ENCODE results near the gene FXYD6. TPM values are rescaled to one million over a fixed set of nuclear protein-coding genes. Genes with fewer than 3 reads are reported as not detected.

Gene FXYD6
- total RNA-seq, 1 experiment from 2014 or later: not detected

- no peak for DNase-seq (ENCODE audit: low spot score)
Observed at GRCh38 chr11:117887431-117888138, 11.1 kb upstream of the FXYD6 start.

- DNase-seq (ENCODE audit: low spot score): no peak
Observed at GRCh38 chr11:117885777-117886176, 9.3 kb upstream of the FXYD6 start.

GRCh38 chr11:117884994-117885393 lies 8.5 kb upstream of the FXYD6 start:
- DNase-seq (ENCODE audit: low spot score): no peak

GRCh38 chr11:117883063-117883462 lies 6.6 kb upstream of the FXYD6 start:
- DNase-seq (ENCODE audit: low spot score): no peak

- DNase-seq (ENCODE audit: low spot score): no peak
Observed at GRCh38 chr11:117882311-117882905, 6.0 kb upstream of the FXYD6 start.

GRCh38 chr11:117881217-117881616 lies 4.8 kb upstream of the FXYD6 start:
- DNase-seq (ENCODE audit: low spot score): no peak

- no peak for DNase-seq (ENCODE audit: low spot score)
Observed at GRCh38 chr11:117879516-117880480, 3.3 kb upstream of the FXYD6 start.

- no peak for DNase-seq (ENCODE audit: low spot score)
Observed at GRCh38 chr11:117878939-117879475, 2.5 kb upstream of the FXYD6 start.

GRCh38 chr11:117878314-117878938 lies 2.0 kb upstream of the FXYD6 start:
- DNase-seq (ENCODE audit: low spot score): no peak

GRCh38 chr11:117877120-117877784 lies 794 bp upstream of the FXYD6 start:
- DNase-seq (ENCODE audit: low spot score): no peak

- DNase-seq (ENCODE audit: low spot score): no peak
Observed at GRCh38 chr11:117876059-117876340, 458 bp downstream of the FXYD6 start.

- DNase-seq (ENCODE audit: low spot score): no peak
Observed at GRCh38 chr11:117875382-117876058, 938 bp downstream of the FXYD6 start.

- no peak for DNase-seq (ENCODE audit: low spot score)
Observed at GRCh38 chr11:117874910-117875381, 1.5 kb downstream of the FXYD6 start.

- no peak for DNase-seq (ENCODE audit: low spot score)
Observed at GRCh38 chr11:117874253-117874909, 2.1 kb downstream of the FXYD6 start.

GRCh38 chr11:117873828-117874125 lies 2.7 kb downstream of the FXYD6 start:
- DNase-seq (ENCODE audit: low spot score): no peak

- DNase-seq (ENCODE audit: low spot score): no peak
Observed at GRCh38 chr11:117872975-117873827, 3.3 kb downstream of the FXYD6 start.

- DNase-seq (ENCODE audit: low spot score): no peak
Observed at GRCh38 chr11:117872420-117872961, 4.0 kb downstream of the FXYD6 start.

GRCh38 chr11:117871784-117872183 lies 4.7 kb downstream of the FXYD6 start:
- DNase-seq (ENCODE audit: low spot score): no peak

GRCh38 chr11:117871160-117871559 lies 5.3 kb downstream of the FXYD6 start:
- DNase-seq (ENCODE audit: low spot score): no peak

All from HT-29 (cell line).